Keratinocyte (primary cell): ENCODE data around the gene NUDT14.

ENCODE experiments used
- CTCF ChIP-seq, 3 experiments: IDR thresholded peaks in 1 of 3; conservative IDR thresholded peaks in 1 of 3; optimal IDR thresholded peaks in 1 of 3; 2 replicates in 2 of 3; 3 replicates in 1 of 3; pipeline versions ENCODE3 to v1.5.1; 2011; ENCODE audit warnings: low read length in 3 of 3, mild to moderate bottlenecking in 3 of 3, moderate library complexity in 2 of 3, control low read depth in 1 of 3, inconsistent platforms in 1 of 3; ENCODE audit not compliant: insufficient read depth in 2 of 3; ENCODE audit errors: extremely low read depth in 1 of 3
- EZH2 ChIP-seq: IDR thresholded peaks from one replicate; pipeline ENCODE4 v1.6.1; 2012; ENCODE audit warnings: inconsistent platforms, mild to moderate bottlenecking, low read length, moderate library complexity

- TF ChIP-seq CTCF (optimal IDR thresholded peaks at IDR 0.05 in 1 of 3, IDR thresholded peaks at IDR 0.05 in 1 of 3, conservative IDR thresholded peaks at IDR 0.05 in 1 of 3; ENCODE audit: extremely low read depth in 1 of 3, insufficient read depth in 2 of 3, low read length in 3 of 3) (no peak), EZH2 (no peak)
Observed at GRCh38 chr14:105219753-105220152, 38.6 kb upstream of the NUDT14 start.
